Fibroblast of lung (primary cell): ENCODE measurements around the gene DLEU7. TPM values are rescaled to one million over a fixed set of nuclear protein-coding genes. Genes with fewer than 3 reads are reported as not detected.

Experiments
- DNase-seq, 2 donors: peaks; one replicate each; pipeline versions ENCODE4 v3.0.0 to v3.0.0-alpha.2; 2010; ENCODE audit warnings: low read depth in 2 of 2
- H2AFZ ChIP-seq: 2 replicates; pipeline ENCODE4 v1.5.1; 2012; ENCODE audit warnings: low read length, control low read depth, inconsistent platforms
- H3K27ac ChIP-seq: 2 replicates; pipeline ENCODE4 v1.5.1; 2011; ENCODE audit warnings: low read length, control low read depth; ENCODE audit not compliant: insufficient read depth
- H3K27me3 ChIP-seq: 2 replicates; pipeline ENCODE4 v1.5.1; 2011; ENCODE audit warnings: mild to moderate bottlenecking, low read length; ENCODE audit not compliant: control insufficient read depth, insufficient read depth
- H3K36me3 ChIP-seq: 2 replicates; pipeline ENCODE4 v1.5.1; 2011; ENCODE audit warnings: low read length; ENCODE audit not compliant: control insufficient read depth, insufficient read depth
- H3K4me1 ChIP-seq: 2 replicates; pipeline ENCODE4 v1.5.1; 2011; ENCODE audit warnings: low read length; ENCODE audit not compliant: control insufficient read depth, insufficient read depth; ENCODE audit errors: extremely low read depth
- H3K4me2 ChIP-seq: 2 replicates; pipeline ENCODE4 v1.5.1; 2011; ENCODE audit warnings: low read length, control low read depth; ENCODE audit not compliant: insufficient read depth; ENCODE audit errors: extremely low read depth
- H3K4me3 ChIP-seq, 4 experiments: fragments of 200-600 bp in 1 of 4; sonication (generic) in 1 of 4; replicated peaks in 1 of 4; 2 replicates each; pipeline ENCODE4 v1.5.1; 2011 to 2016; ENCODE audit warnings: low read length in 4 of 4, low read depth in 3 of 4, mild to moderate bottlenecking in 3 of 4, control low read depth in 2 of 4, inconsistent platforms in 1 of 4, mixed read lengths in 1 of 4; ENCODE audit not compliant: insufficient read depth in 1 of 4; ENCODE audit errors: control extremely low read depth in 1 of 4
- H3K79me2 ChIP-seq: 2 replicates; pipeline ENCODE4 v1.5.1; 2012; ENCODE audit warnings: mild to moderate bottlenecking, low read length, inconsistent platforms; ENCODE audit not compliant: control insufficient read depth, insufficient read depth
- H3K9ac ChIP-seq: 2 replicates; pipeline ENCODE4 v1.5.1; 2011; ENCODE audit warnings: mild to moderate bottlenecking, low read length, control low read depth; ENCODE audit not compliant: insufficient read depth
- H3K9me3 ChIP-seq: 2 replicates; pipeline ENCODE4 v1.5.1; 2012; ENCODE audit warnings: low read depth, low read length; ENCODE audit not compliant: control insufficient read depth, insufficient read depth
- H4K20me1 ChIP-seq: 2 replicates; pipeline ENCODE4 v1.5.1; 2011; ENCODE audit warnings: low read length; ENCODE audit not compliant: control insufficient read depth, insufficient read depth; ENCODE audit errors: extremely low read depth
- CTCF ChIP-seq, 2 donors: IDR thresholded peaks in 1 of 2; conservative IDR thresholded peaks in 1 of 2; 1 replicate in 1 of 2; 2 replicates in 1 of 2; pipeline ENCODE4 v1.5.1; 2011 to 2012; ENCODE audit warnings: low read length in 2 of 2, control low read depth in 1 of 2, inconsistent platforms in 1 of 2, low read depth in 1 of 2, mild to moderate bottlenecking in 1 of 2
- EZH2 ChIP-seq: IDR thresholded peaks from 2 replicates; pipeline ENCODE4 v1.5.1; 2012; ENCODE audit warnings: low read length, control low read depth, mild to moderate bottlenecking; ENCODE audit errors: missing control alignments
- polyA plus RNA-seq, 2 donors: library from polyadenylated mRNA; depleted of rRNA in 1 of 2; stranded (reverse) in 1 of 2; unstranded in 1 of 2; fragments of >200 nt; gene quantifications; 2 replicates each; pipeline ENCODE4 v1.2.1, GENCODE V29; 2011 to 2012; ENCODE audit warnings: missing spikeins in 1 of 2
- total RNA-seq: library from RNA; depleted of rRNA; stranded (reverse); fragments of >200 nt; gene quantifications from 2 replicates; pipeline ENCODE4 v1.2.1, GENCODE V29; 2014

Gene DLEU7
- total and polyA plus RNA-seq, 2 donors (not counting 1 experiment from before 2014, with no cell fraction given), result not detected

GRCh38 chr13:50889317-50889716, 45.8 kb upstream of the DLEU7 start:
- H3K4me2 ChIP-seq, result no peak overlapping the region
- H3K27me3 ChIP-seq, result no peaks in the 10 kb centered on the region
- H3K4me3 ChIP-seq, result no peak overlapping the region
- no peaks in the 10 kb centered on the region for H3K36me3 ChIP-seq
- DNase-seq, result no peak
- H3K9me3 ChIP-seq, result no peaks in the 10 kb centered on the region
- no peak overlapping the region for H3K9ac ChIP-seq
- H3K27ac ChIP-seq, result no peak overlapping the region
- no peak overlapping the region for H2AFZ ChIP-seq
- H3K4me1 ChIP-seq, result no peaks in the 10 kb centered on the region
- H3K79me2 ChIP-seq, result no peaks in the 10 kb centered on the region
- TF ChIP-seq CTCF (conservative IDR thresholded peaks at IDR 0.05 in 1 of 2, IDR thresholded peaks at IDR 0.05 in 1 of 2; ENCODE audit: low read depth in 1 of 2, low read length in 2 of 2) (no peak), EZH2 (no peak)
- no peaks in the 10 kb centered on the region for H4K20me1 ChIP-seq

GRCh38 chr13:50888362-50888761, 44.9 kb upstream of the DLEU7 start:
- no peaks in the 10 kb centered on the region for H3K36me3 ChIP-seq
- no peaks in the 10 kb centered on the region for H3K27me3 ChIP-seq
- H3K27ac ChIP-seq, result no peak overlapping the region
- no peak overlapping the region for H3K4me2 ChIP-seq
- no peak for DNase-seq
- TF ChIP-seq EZH2 (no peak), CTCF (conservative IDR thresholded peaks at IDR 0.05 in 1 of 2, IDR thresholded peaks at IDR 0.05 in 1 of 2; ENCODE audit: low read depth in 1 of 2, low read length in 2 of 2) (no peak)
- no peaks in the 10 kb centered on the region for H3K9me3 ChIP-seq
- H4K20me1 ChIP-seq, result no peaks in the 10 kb centered on the region
- H3K79me2 ChIP-seq, result no peaks in the 10 kb centered on the region
- no peak overlapping the region for H3K4me3 ChIP-seq
- no peak overlapping the region for H3K9ac ChIP-seq
- H3K4me1 ChIP-seq, result no peaks in the 10 kb centered on the region
- no peak overlapping the region for H2AFZ ChIP-seq

- Histone ChIP-seq H2AFZ (no peak overlapping the region), H3K9ac (no peak overlapping the region), H4K20me1 (no peaks in the 10 kb centered on the region), H3K27me3 (no peaks in the 10 kb centered on the region), H3K9me3 (no peaks in the 10 kb centered on the region), H3K79me2 (no peaks in the 10 kb centered on the region), H3K4me1 (no peaks in the 10 kb centered on the region), H3K4me3 (no peak overlapping the region), H3K36me3 (no peaks in the 10 kb centered on the region), H3K4me2 (no peak overlapping the region), H3K27ac (no peak overlapping the region)
- no peak for TF ChIP-seq CTCF (conservative IDR thresholded peaks at IDR 0.05 in 1 of 2, IDR thresholded peaks at IDR 0.05 in 1 of 2; ENCODE audit: low read depth in 1 of 2, low read length in 2 of 2)
- TF ChIP-seq EZH2, result no peak
- DNase-seq, result no peak
These were observed 43.7 kb upstream of the DLEU7 start for GRCh38 chr13:50887151-50887550.
